Measurements from ENCODE around the gene PPIB.
"Not testable (repeated sequence)": the region's sequence is repeated elsewhere in the genome, so short reads cannot be mapped to it uniquely, and the experiment has no call there.

PPIB gene

GRCh38 chr15:64125978-64126377 is 36.8 kb downstream of the PPIB start:
- Histone ChIP-seq H3K4me1 (ENCODE audit: control insufficient read depth, insufficient read depth, low read length, poor library complexity, severe bottlenecking) (no peaks in the 10 kb centered on the region), H3K27me3 (replicated peaks; ENCODE audit: control insufficient read depth, insufficient read depth, low read length, poor library complexity, severe bottlenecking) (no peaks in the 10 kb centered on the region), H3K4me3 (ENCODE audit: insufficient read depth, low read depth, low read length, poor library complexity, severe bottlenecking) (no peak overlapping the region), H3K9me3 (ENCODE audit: control insufficient read depth, low read length) (no peaks in the 10 kb centered on the region), H3K36me3 (ENCODE audit: control insufficient read depth, insufficient read depth, low read length) (peaks cover 84% of the 10 kb centered on the region), H3K27ac (ENCODE audit: insufficient read depth, low read length, poor library complexity, severe bottlenecking) (no peak overlapping the region)
- no peak for DNase-seq

- Histone ChIP-seq H3K9me3 (ENCODE audit: control insufficient read depth, low read length) (no peaks in the 10 kb centered on the region), H3K27me3 (replicated peaks; ENCODE audit: control insufficient read depth, insufficient read depth, low read length, poor library complexity, severe bottlenecking) (no peaks in the 10 kb centered on the region), H3K36me3 (ENCODE audit: control insufficient read depth, insufficient read depth, low read length) (peaks cover 88% of the 10 kb centered on the region), H3K27ac (ENCODE audit: insufficient read depth, low read length, poor library complexity, severe bottlenecking) (no peak overlapping the region), H3K4me3 (ENCODE audit: insufficient read depth, low read depth, low read length, poor library complexity, severe bottlenecking) (no peak overlapping the region), H3K4me1 (ENCODE audit: control insufficient read depth, insufficient read depth, low read length, poor library complexity, severe bottlenecking) (no peaks in the 10 kb centered on the region)
- DNase-seq: no peak
These were observed 39.9 kb downstream of the PPIB start for GRCh38 chr15:64122936-64123351.

GRCh38 chr15:64122444-64122843 is 40.4 kb downstream of the PPIB start:
- H3K36me3 ChIP-seq (ENCODE audit: control insufficient read depth, insufficient read depth, low read length): peaks cover 88% of the 10 kb centered on the region
- no peaks in the 10 kb centered on the region for H3K27me3 ChIP-seq (replicated peaks; ENCODE audit: control insufficient read depth, insufficient read depth, low read length, poor library complexity, severe bottlenecking)
- H3K9me3 ChIP-seq (ENCODE audit: control insufficient read depth, low read length): no peaks in the 10 kb centered on the region
- H3K27ac ChIP-seq (ENCODE audit: insufficient read depth, low read length, poor library complexity, severe bottlenecking): no peak overlapping the region
- no peak for DNase-seq
- H3K4me1 ChIP-seq (ENCODE audit: control insufficient read depth, insufficient read depth, low read length, poor library complexity, severe bottlenecking): no peaks in the 10 kb centered on the region
- H3K4me3 ChIP-seq (ENCODE audit: insufficient read depth, low read depth, low read length, poor library complexity, severe bottlenecking): no peak overlapping the region

GRCh38 chr15:64121614-64122013 is 41.2 kb downstream of the PPIB start:
- H3K27me3 ChIP-seq (replicated peaks; ENCODE audit: control insufficient read depth, insufficient read depth, low read length, poor library complexity, severe bottlenecking): no peaks in the 10 kb centered on the region
- H3K4me1 ChIP-seq (ENCODE audit: control insufficient read depth, insufficient read depth, low read length, poor library complexity, severe bottlenecking): no peaks in the 10 kb centered on the region
- DNase-seq: no peak
- peaks cover 88% of the 10 kb centered on the region for H3K36me3 ChIP-seq (ENCODE audit: control insufficient read depth, insufficient read depth, low read length)
- H3K9me3 ChIP-seq (ENCODE audit: control insufficient read depth, low read length): no peaks in the 10 kb centered on the region
- no peak overlapping the region for H3K27ac ChIP-seq (ENCODE audit: insufficient read depth, low read length, poor library complexity, severe bottlenecking)
- no peak overlapping the region for H3K4me3 ChIP-seq (ENCODE audit: insufficient read depth, low read depth, low read length, poor library complexity, severe bottlenecking)

GRCh38 chr15:64120322-64120721 is 42.5 kb downstream of the PPIB start:
- DNase-seq; H3K9me3 ChIP-seq (ENCODE audit: control insufficient read depth, low read length); H3K27me3 ChIP-seq (replicated peaks; ENCODE audit: control insufficient read depth, insufficient read depth, low read length, poor library complexity, severe bottlenecking); H3K4me1 ChIP-seq (ENCODE audit: control insufficient read depth, insufficient read depth, low read length, poor library complexity, severe bottlenecking); H3K27ac ChIP-seq (ENCODE audit: insufficient read depth, low read length, poor library complexity, severe bottlenecking); H3K4me3 ChIP-seq (ENCODE audit: insufficient read depth, low read depth, low read length, poor library complexity, severe bottlenecking): not testable (repeated sequence)
- peaks cover 88% of the 10 kb centered on the region for H3K36me3 ChIP-seq (ENCODE audit: control insufficient read depth, insufficient read depth, low read length)

- no peaks in the 10 kb centered on the region for H3K4me1 ChIP-seq (ENCODE audit: control insufficient read depth, insufficient read depth, low read length, poor library complexity, severe bottlenecking)
- H3K9me3 ChIP-seq (ENCODE audit: control insufficient read depth, low read length): no peaks in the 10 kb centered on the region
- H3K27me3 ChIP-seq (replicated peaks; ENCODE audit: control insufficient read depth, insufficient read depth, low read length, poor library complexity, severe bottlenecking): no peaks in the 10 kb centered on the region
- no peak for DNase-seq
- peaks cover 98% of the 10 kb centered on the region for H3K36me3 ChIP-seq (ENCODE audit: control insufficient read depth, insufficient read depth, low read length)
- no peak overlapping the region for H3K27ac ChIP-seq (ENCODE audit: insufficient read depth, low read length, poor library complexity, severe bottlenecking)
- H3K4me3 ChIP-seq (ENCODE audit: insufficient read depth, low read depth, low read length, poor library complexity, severe bottlenecking): no peak overlapping the region
These were observed 44.9 kb downstream of the PPIB start for GRCh38 chr15:64117759-64118487.

GRCh38 chr15:64112904-64113303 is 49.9 kb downstream of the PPIB start:
- H3K4me3 ChIP-seq (ENCODE audit: insufficient read depth, low read depth, low read length, poor library complexity, severe bottlenecking): no peak overlapping the region
- H3K27ac ChIP-seq (ENCODE audit: insufficient read depth, low read length, poor library complexity, severe bottlenecking): no peak overlapping the region
- H3K9me3 ChIP-seq (ENCODE audit: control insufficient read depth, low read length): no peaks in the 10 kb centered on the region
- H3K4me1 ChIP-seq (ENCODE audit: control insufficient read depth, insufficient read depth, low read length, poor library complexity, severe bottlenecking): peaks cover 5% of the 10 kb centered on the region
- H3K27me3 ChIP-seq (replicated peaks; ENCODE audit: control insufficient read depth, insufficient read depth, low read length, poor library complexity, severe bottlenecking): no peaks in the 10 kb centered on the region
- peaks cover 56% of the 10 kb centered on the region for H3K36me3 ChIP-seq (ENCODE audit: control insufficient read depth, insufficient read depth, low read length)
- no peak for DNase-seq

- Histone ChIP-seq H3K4me1 (ENCODE audit: control insufficient read depth, insufficient read depth, low read length, poor library complexity, severe bottlenecking) (peaks cover 5% of the 10 kb centered on the region), H3K27ac (ENCODE audit: insufficient read depth, low read length, poor library complexity, severe bottlenecking) (no peak overlapping the region), H3K36me3 (ENCODE audit: control insufficient read depth, insufficient read depth, low read length) (peaks cover 49% of the 10 kb centered on the region), H3K9me3 (ENCODE audit: control insufficient read depth, low read length) (no peaks in the 10 kb centered on the region), H3K27me3 (replicated peaks; ENCODE audit: control insufficient read depth, insufficient read depth, low read length, poor library complexity, severe bottlenecking) (no peaks in the 10 kb centered on the region), H3K4me3 (ENCODE audit: insufficient read depth, low read depth, low read length, poor library complexity, severe bottlenecking) (no peak overlapping the region)
- no peak for DNase-seq
These were observed 50.6 kb downstream of the PPIB start for GRCh38 chr15:64112073-64112772.

- no peaks in the 10 kb centered on the region for H3K27me3 ChIP-seq (replicated peaks; ENCODE audit: control insufficient read depth, insufficient read depth, low read length, poor library complexity, severe bottlenecking)
- H3K27ac ChIP-seq (ENCODE audit: insufficient read depth, low read length, poor library complexity, severe bottlenecking): no peak overlapping the region
- DNase-seq: no peak
- peaks cover 8% of the 10 kb centered on the region for H3K4me1 ChIP-seq (ENCODE audit: control insufficient read depth, insufficient read depth, low read length, poor library complexity, severe bottlenecking)
- H3K36me3 ChIP-seq (ENCODE audit: control insufficient read depth, insufficient read depth, low read length): peaks cover 43% of the 10 kb centered on the region
- no peak overlapping the region for H3K4me3 ChIP-seq (ENCODE audit: insufficient read depth, low read depth, low read length, poor library complexity, severe bottlenecking)
- H3K9me3 ChIP-seq (ENCODE audit: control insufficient read depth, low read length): no peaks in the 10 kb centered on the region
These were observed 51.2 kb downstream of the PPIB start for GRCh38 chr15:64111679-64112050.

- Histone ChIP-seq H3K4me3 (ENCODE audit: insufficient read depth, low read depth, low read length, poor library complexity, severe bottlenecking) (no peak overlapping the region), H3K9me3 (ENCODE audit: control insufficient read depth, low read length) (no peaks in the 10 kb centered on the region), H3K36me3 (ENCODE audit: control insufficient read depth, insufficient read depth, low read length) (peaks cover 38% of the 10 kb centered on the region), H3K27me3 (replicated peaks; ENCODE audit: control insufficient read depth, insufficient read depth, low read length, poor library complexity, severe bottlenecking) (no peaks in the 10 kb centered on the region), H3K27ac (ENCODE audit: insufficient read depth, low read length, poor library complexity, severe bottlenecking) (no peak overlapping the region), H3K4me1 (ENCODE audit: control insufficient read depth, insufficient read depth, low read length, poor library complexity, severe bottlenecking) (peaks cover 9% of the 10 kb centered on the region)
- DNase-seq: no peak
These were observed 51.7 kb downstream of the PPIB start for GRCh38 chr15:64110950-64111678.

Measured in effector memory CD4-positive, alpha-beta T cell (primary cell).